PC-3 (cell line): ENCODE results near the gene STOML3. TPM values are rescaled to one million over a fixed set of nuclear protein-coding genes. Genes with fewer than 3 reads are reported as not detected.

Experiments
- ATAC-seq: fragments of 200-7000 bp; cut with Tn5 transposase; 2 replicates; pipeline ENCODE4 v1.9.1; 2020; ENCODE audit warnings: mild to moderate bottlenecking, moderate library complexity
- BruUV-seq: library from RNA; stranded (reverse); fragments of 400-500 nt; replicated peaks from 2 replicates; lab custom pipeline; 2021; lab: Mats Ljungman, UMichigan
- CTCF ChIA-PET: fragments of 300-600 bp; sonication (Branson Sonifier 250); formaldehyde crosslinking; loops from one replicate; lab custom pipeline; 2022; ENCODE audit warnings: antibody characterized with exemption; lab: Charles Lee
- POLR2A ChIA-PET: fragments of 300-600 bp; sonication (Branson Sonifier 250); formaldehyde crosslinking; loops from one replicate; lab custom pipeline; 2022; ENCODE audit warnings: antibody characterized with exemption; ENCODE audit not compliant: unreplicated experiment; lab: Charles Lee
- DNase-seq: peaks from one replicate; pipeline ENCODE4 v3.0.0-alpha.2; 2015
- H2AFZ ChIP-seq: fragments of 300-600 bp; sonication (generic); 2 replicates; pipeline ENCODE4 v1.6.0; 2016; ENCODE audit warnings: antibody characterized with exemption, low read length
- H3F3A ChIP-seq: fragments of 300-600 bp; sonication (generic); one replicate; pipeline ENCODE4 v1.6.0; 2017; ENCODE audit warnings: antibody characterized with exemption, low read length, control low read depth, mild to moderate bottlenecking; ENCODE audit not compliant: unreplicated experiment
- H3K27ac ChIP-seq: fragments of 300-600 bp; sonication (generic); 2 replicates; pipeline ENCODE4 v1.5.1; 2016; ENCODE audit warnings: mild to moderate bottlenecking, low read length
- H3K27me3 ChIP-seq: fragments of 300-600 bp; sonication (generic); 2 replicates; pipeline ENCODE4 v1.6.1; 2016; ENCODE audit warnings: low read length, mixed read lengths
- H3K36me3 ChIP-seq: fragments of 300-600 bp; sonication (generic); 2 replicates; pipeline ENCODE4 v1.6.1; 2016; ENCODE audit warnings: low read depth, mixed run types, low read length, mixed read lengths
- H3K4me1 ChIP-seq: fragments of 300-600 bp; sonication (generic); 2 replicates; pipeline ENCODE4 v1.5.1; 2016; ENCODE audit warnings: low read length; ENCODE audit not compliant: insufficient read depth
- H3K4me2 ChIP-seq: fragments of 300-600 bp; sonication (generic); 2 replicates; pipeline ENCODE4 v1.6.0; 2016; ENCODE audit warnings: low read length
- H3K4me3 ChIP-seq: fragments of 300-600 bp; sonication (generic); 2 replicates; pipeline ENCODE4 v1.5.1; 2016; ENCODE audit warnings: mild to moderate bottlenecking, low read length, mixed read lengths
- H3K79me2 ChIP-seq: fragments of 300-600 bp; sonication (generic); 2 replicates; pipeline ENCODE4 v1.6.1; 2017; ENCODE audit warnings: low read length, mixed read lengths
- H3K9ac ChIP-seq: fragments of 300-600 bp; sonication (generic); 2 replicates; pipeline ENCODE4 v1.6.0; 2016; ENCODE audit warnings: mild to moderate bottlenecking, low read length
- H3K9me2 ChIP-seq: fragments of 300-600 bp; sonication (generic); replicated peaks from 2 replicates; pipeline ENCODE4 v1.6.1; 2016; ENCODE audit warnings: mixed run types, low read length, mixed read lengths
- H3K9me3 ChIP-seq: fragments of 300-600 bp; sonication (generic); 2 replicates; pipeline ENCODE4 v1.6.1; 2016; ENCODE audit warnings: low read length, mixed read lengths
- H4K20me1 ChIP-seq: fragments of 300-600 bp; sonication (generic); 2 replicates; pipeline ENCODE4 v1.6.1; 2016; ENCODE audit warnings: low read length, mixed read lengths
- EZH2 ChIP-seq: fragments of 300-600 bp; sonication (generic); IDR thresholded peaks from one replicate; pipeline ENCODE4 v1.6.1; 2017; ENCODE audit warnings: antibody characterized with exemption, mild to moderate bottlenecking, low read length; ENCODE audit not compliant: unreplicated experiment
- EZH2phosphoT487 ChIP-seq: fragments of 300-600 bp; sonication (generic); IDR thresholded peaks from 2 replicates; pipeline ENCODE4 v1.6.1; 2018; ENCODE audit warnings: mild to moderate bottlenecking, antibody characterized with exemption, low read length, borderline replicate concordance
- intact Hi-C: fragments of 100-400 bp; cut with micrococcal nuclease; formaldehyde crosslinking; loops from 2 replicates; pipeline ENCODE4 v1.9.0; 2023
- total RNA-seq: library from RNA; depleted of rRNA; stranded (reverse); fragments of >200 nt; gene quantifications from 2 replicates; pipeline ENCODE4 v1.2.3, GENCODE V29; 2014
- TF ChIP-seq, protein P1 (sequence below): fragments of 300-600 bp; sonication (generic); conservative IDR thresholded peaks from 2 replicates; pipeline ENCODE4 v1.5.1; 2017; ENCODE audit warnings: antibody characterized with exemption, low read depth, mild to moderate bottlenecking, low read length

Gene STOML3
- total RNA-seq, 1 experiment from 2014 or later: not detected

DNA sequence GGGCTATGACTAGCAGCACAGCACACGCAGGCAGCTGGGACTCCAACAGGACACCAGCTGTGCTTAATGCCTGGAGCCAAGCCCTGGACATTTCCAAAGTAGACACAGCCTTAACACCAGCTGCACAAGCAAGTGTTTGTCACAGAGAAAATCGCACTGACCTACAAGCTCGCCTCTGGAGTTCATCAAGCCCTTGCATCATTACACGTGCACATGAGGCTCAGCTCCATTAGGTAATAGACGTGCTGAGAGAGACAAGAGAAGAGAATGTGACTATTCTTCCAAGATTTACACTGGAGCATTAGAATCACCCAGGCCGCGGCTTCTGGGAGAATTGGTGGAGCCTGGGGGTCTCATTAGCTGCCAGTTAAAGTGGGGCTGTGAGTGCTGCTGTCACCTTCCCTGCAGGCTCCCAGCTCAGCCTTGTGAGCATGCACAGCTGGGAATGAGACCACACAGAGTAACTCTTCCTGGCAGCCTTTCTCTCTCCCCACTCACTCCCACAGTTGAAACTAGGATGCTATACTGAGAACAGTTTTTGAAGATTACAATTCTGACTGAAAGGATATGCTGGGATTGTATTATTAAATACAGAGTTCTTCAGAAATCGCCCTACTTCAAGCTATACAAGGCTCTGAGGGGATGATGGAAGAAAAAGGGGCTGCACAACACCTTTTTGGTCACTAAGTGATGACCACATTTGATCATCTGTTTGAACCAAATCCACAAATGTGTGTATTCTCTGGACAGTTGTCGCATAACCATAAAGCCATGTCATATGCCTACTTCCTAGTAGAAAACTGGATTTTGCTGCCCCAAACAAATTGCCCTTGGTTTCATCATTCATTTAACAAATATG, 10.5 kb downstream of the STOML3 start:
- TF ChIP-seq EZH2phosphoT487 (no peak), EZH2 (no peak)
- TF ChIP-seq, protein P1, sequence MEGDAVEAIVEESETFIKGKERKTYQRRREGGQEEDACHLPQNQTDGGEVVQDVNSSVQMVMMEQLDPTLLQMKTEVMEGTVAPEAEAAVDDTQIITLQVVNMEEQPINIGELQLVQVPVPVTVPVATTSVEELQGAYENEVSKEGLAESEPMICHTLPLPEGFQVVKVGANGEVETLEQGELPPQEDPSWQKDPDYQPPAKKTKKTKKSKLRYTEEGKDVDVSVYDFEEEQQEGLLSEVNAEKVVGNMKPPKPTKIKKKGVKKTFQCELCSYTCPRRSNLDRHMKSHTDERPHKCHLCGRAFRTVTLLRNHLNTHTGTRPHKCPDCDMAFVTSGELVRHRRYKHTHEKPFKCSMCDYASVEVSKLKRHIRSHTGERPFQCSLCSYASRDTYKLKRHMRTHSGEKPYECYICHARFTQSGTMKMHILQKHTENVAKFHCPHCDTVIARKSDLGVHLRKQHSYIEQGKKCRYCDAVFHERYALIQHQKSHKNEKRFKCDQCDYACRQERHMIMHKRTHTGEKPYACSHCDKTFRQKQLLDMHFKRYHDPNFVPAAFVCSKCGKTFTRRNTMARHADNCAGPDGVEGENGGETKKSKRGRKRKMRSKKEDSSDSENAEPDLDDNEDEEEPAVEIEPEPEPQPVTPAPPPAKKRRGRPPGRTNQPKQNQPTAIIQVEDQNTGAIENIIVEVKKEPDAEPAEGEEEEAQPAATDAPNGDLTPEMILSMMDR: no peak
- DNase-seq (no peak), ATAC-seq (no peak)
- Histone ChIP-seq H3K36me3 (no peaks in the 10 kb centered on the region), H3K27me3 (peaks cover 46% of the 10 kb centered on the region), H3K4me1 (no peaks in the 10 kb centered on the region), H3K9me3 (no peaks in the 10 kb centered on the region), H2AFZ (no peak overlapping the region), H4K20me1 (no peaks in the 10 kb centered on the region), H3K4me3 (no peak overlapping the region), H3K9ac (no peak overlapping the region), H3K9me2 (no peaks in the 10 kb centered on the region), H3K4me2 (no peak overlapping the region), H3F3A (no peaks in the 10 kb centered on the region), H3K79me2 (no peaks in the 10 kb centered on the region), H3K27ac (no peak overlapping the region)
- intact Hi-C loops: no loop called here
- BruUV-seq: no TSS peak
- POLR2A ChIA-PET: no interaction called here
- CTCF ChIA-PET: no interaction called here

DNA sequence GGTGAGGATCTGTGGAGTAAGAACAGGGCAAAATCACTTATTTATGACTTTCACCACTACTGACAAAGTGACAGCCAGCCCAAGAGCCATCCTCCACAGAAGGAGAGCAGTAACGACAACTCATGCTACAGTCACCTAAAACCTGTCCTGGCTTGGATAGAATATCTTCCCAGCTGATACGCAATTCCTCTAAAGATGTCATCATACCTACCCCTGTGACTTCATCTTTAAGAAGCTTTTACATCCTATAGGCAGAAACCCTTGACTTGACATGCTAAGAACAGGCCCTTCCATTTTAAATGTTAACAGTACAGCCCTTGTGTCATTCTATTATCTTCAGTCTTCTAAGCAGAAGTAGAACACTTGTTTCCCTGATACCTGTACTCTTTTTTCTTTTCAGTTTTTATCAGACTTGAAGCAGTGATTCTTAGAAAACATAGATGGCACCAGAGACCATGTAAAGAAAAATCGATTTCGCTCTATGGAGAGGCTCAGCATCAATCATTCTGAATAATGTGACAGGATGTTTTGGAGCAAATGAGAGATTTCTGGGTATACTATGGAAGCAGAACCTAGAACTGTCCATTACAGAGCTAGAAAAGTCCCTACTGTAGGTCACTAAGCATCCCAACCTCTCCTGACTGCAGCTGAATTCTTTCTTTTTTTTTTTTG, 20.1 kb downstream of the STOML3 start:
- Histone ChIP-seq H3K9me3 (no peaks in the 10 kb centered on the region), H3K4me2 (no peak overlapping the region), H4K20me1 (no peaks in the 10 kb centered on the region), H3K4me3 (no peak overlapping the region), H3K79me2 (no peaks in the 10 kb centered on the region), H3K36me3 (no peaks in the 10 kb centered on the region), H3K9ac (no peak overlapping the region), H3K4me1 (no peaks in the 10 kb centered on the region), H3K27ac (no peak overlapping the region), H2AFZ (no peak overlapping the region), H3F3A (no peaks in the 10 kb centered on the region), H3K9me2 (no peaks in the 10 kb centered on the region), H3K27me3 (peaks cover 58% of the 10 kb centered on the region)
- POLR2A ChIA-PET: no interaction called here
- ATAC-seq: no peak
- no peak for TF ChIP-seq EZH2phosphoT487
- TF ChIP-seq, protein P1: 0 out of 2 replicates have a peak, but pooled peaks have one; percentile 26
- CTCF ChIA-PET: no interaction called here
- intact Hi-C loops: loop anchor here (5.0 kb wide), 1 partner anchor 292 kb away; no protein-coding TSS in a partner anchor
- no peak for DNase-seq
- no TSS peak for BruUV-seq
